GM19463 (cell line): ENCODE measurements around the gene FSCN2.

Experiments used
- ATAC-seq: cut with Tn5 transposase; IDR thresholded peaks from one replicate; pipeline ENCODE4 v1.9.1; 2021; ENCODE audit warnings: mild to moderate bottlenecking, moderate library complexity; ENCODE audit not compliant: unreplicated experiment

The FSCN2 gene

GRCh38 chr17:81552244-81553017, 24.3 kb downstream of the FSCN2 start, which contains the start of gene FAAP100:
TSS of gene FAAP100 (minus strand) at chr17:81552353. CDS start at chr17:81552330, 23 bp downstream.
- peak; percentile 39 for ATAC-seq

- peak; percentile 37 for ATAC-seq
Measured at GRCh38 chr17:81553018-81553615, 24.9 kb downstream of the FSCN2 start.

GRCh38 chr17:81553616-81554181, 25.5 kb downstream of the FSCN2 start:
- ATAC-seq: no peak

GRCh38 chr17:81556175-81556691, 28.1 kb downstream of the FSCN2 start:
- no peak for ATAC-seq

- ATAC-seq: no peak
Measured at GRCh38 chr17:81556863-81557262, 28.7 kb downstream of the FSCN2 start.

GRCh38 chr17:81557276-81558114, 29.3 kb downstream of the FSCN2 start:
- no peak for ATAC-seq

GRCh38 chr17:81558115-81558468, 29.9 kb downstream of the FSCN2 start:
- ATAC-seq: no peak

GRCh38 chr17:81558941-81559806, 31.0 kb downstream of the FSCN2 start:
- no peak for ATAC-seq

- no peak for ATAC-seq
Measured at GRCh38 chr17:81561494-81561885, 33.3 kb downstream of the FSCN2 start.

GRCh38 chr17:81563861-81564586, 35.8 kb downstream of the FSCN2 start:
- no peak for ATAC-seq

- ATAC-seq: no peak
Measured at GRCh38 chr17:81564778-81565177, 36.6 kb downstream of the FSCN2 start.

GRCh38 chr17:81565231-81565630, 37.1 kb downstream of the FSCN2 start:
- no peak for ATAC-seq

- no peak for ATAC-seq
Measured at GRCh38 chr17:81566461-81567126, 38.4 kb downstream of the FSCN2 start.

GRCh38 chr17:81567191-81567590, 39.0 kb downstream of the FSCN2 start:
- ATAC-seq: no peak

GRCh38 chr17:81568416-81568815, 40.2 kb downstream of the FSCN2 start:
- ATAC-seq: no peak

- ATAC-seq: no peak
Measured at GRCh38 chr17:81569986-81570514, 41.9 kb downstream of the FSCN2 start.

- no peak for ATAC-seq
Measured at GRCh38 chr17:81570964-81571363, 42.8 kb downstream of the FSCN2 start.

GRCh38 chr17:81572563-81573168, 44.5 kb downstream of the FSCN2 start:
- ATAC-seq: no peak
